ENCODE results near the gene GALNT10.

- TF ChIP-seq POLR2AphosphoS5 (IDR thresholded peaks at IDR 0.05; ENCODE audit: low read length) (no peak), USF2 (IDR thresholded peaks at IDR 0.05; ENCODE audit: borderline replicate concordance, low read depth, low read length) (no peak), EZH2 (IDR thresholded peaks at IDR 0.05; ENCODE audit: borderline replicate concordance, control insufficient read depth, low read depth, low read length) (no peak), DPF2 (IDR thresholded peaks at IDR 0.05) (no peak), POLR2A (IDR thresholded peaks at IDR 0.05; ENCODE audit: low read depth, low read length) (no peak), TAF1 (IDR thresholded peaks at IDR 0.05; ENCODE audit: borderline replicate concordance, low read depth, low read length) (no peak), PBX3 (IDR thresholded peaks at IDR 0.05; ENCODE audit: insufficient replicate concordance, low read depth, low read length) (no peak), CTCF (IDR thresholded peaks at IDR 0.05 in 2 of 3, conservative IDR thresholded peaks at IDR 0.05 in 1 of 3; ENCODE audit: control insufficient read depth in 2 of 3, extremely low read depth in 1 of 3, insufficient read depth in 1 of 3, low read depth in 3 of 3, low read length in 3 of 3) (no peak), REST (IDR thresholded peaks at IDR 0.05; ENCODE audit: low read depth, low read length) (no peak), BHLHE40 (IDR thresholded peaks at IDR 0.05; ENCODE audit: borderline replicate concordance in 1 of 2, low read depth in 2 of 2, low read length in 1 of 2) (no peak), GATAD2B (conservative IDR thresholded peaks at IDR 0.05; ENCODE audit: low read depth) (no peak)
Measured at GRCh38 chr5:154366353-154366752, 175.8 kb downstream of the GALNT10 start.
